Stimulated activated naive CD8-positive, alpha-beta T cell treated with anti-CD3 and anti-CD28 coated beads, Interleukin-15, Interleukin-2, amounts not matched to agents 100 U/mL and 50 U/mL, for 24 hours (primary cell): ENCODE results near the gene CABP2.
"Not testable (repeated sequence)": the region's sequence is repeated elsewhere in the genome, so short reads cannot be mapped to it uniquely, and the experiment has no call there.

Experiments
- ATAC-seq: fragments of 150-1000 bp; cut with Tn5 transposase; one replicate; pipeline ENCODE4 v1.10.0; 2021
- DNase-seq: peaks from one replicate; pipeline ENCODE4 v3.0.0; 2021

Gene CABP2

GRCh38 chr11:67538823-67539505, 15.7 kb upstream of the CABP2 start:
- ATAC-seq, result no peak

GRCh38 chr11:67538306-67538705, 15.1 kb upstream of the CABP2 start:
- ATAC-seq, result no peak

More at GRCh38 chr11:67538823-67539505, 15.7 kb upstream of the CABP2 start:
- no peak for DNase-seq

GRCh38 chr11:67535561-67535960, 12.3 kb upstream of the CABP2 start:
- no peak for ATAC-seq

More at GRCh38 chr11:67538306-67538705, 15.1 kb upstream of the CABP2 start:
- DNase-seq, result no peak

DNA sequence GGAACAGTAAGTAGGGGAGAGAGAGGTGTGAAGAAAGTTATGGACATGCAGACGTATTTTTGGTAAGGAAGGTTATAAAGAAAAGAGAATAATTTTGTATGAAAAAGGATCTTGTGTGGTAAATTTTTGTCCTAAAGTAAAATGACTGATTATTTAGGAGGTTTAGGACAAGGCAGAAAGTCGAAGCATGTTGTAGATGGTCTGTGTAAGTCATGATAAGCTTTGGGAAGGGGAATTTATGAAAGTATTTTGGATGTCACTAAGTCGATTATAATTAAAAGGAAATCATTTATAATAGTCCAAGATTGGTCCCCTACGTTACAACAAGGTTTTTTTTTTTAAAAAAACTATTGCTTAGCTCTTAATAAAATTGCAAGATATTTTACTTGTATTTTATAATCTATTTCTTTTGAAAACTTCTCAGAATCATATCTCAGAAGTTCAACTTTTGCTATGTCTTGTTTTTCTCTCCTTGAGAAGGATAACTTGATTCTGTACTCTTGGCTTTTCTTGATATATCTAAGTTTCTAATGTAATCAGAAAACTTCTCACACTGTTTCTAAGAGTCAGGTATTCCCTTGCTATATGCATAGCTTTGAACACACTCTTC, 10.9 kb upstream of the CABP2 start:
- ATAC-seq (no peak), DNase-seq (no peak)

More at GRCh38 chr11:67535561-67535960, 12.3 kb upstream of the CABP2 start:
- DNase-seq, result no peak

- no peak for ATAC-seq
- no peak for DNase-seq
These were observed 9.6 kb upstream of the CABP2 start for GRCh38 chr11:67532889-67533288.

GRCh38 chr11:67530282-67530592, 7.0 kb upstream of the CABP2 start:
- no peak for DNase-seq
- no peak for ATAC-seq

DNA sequence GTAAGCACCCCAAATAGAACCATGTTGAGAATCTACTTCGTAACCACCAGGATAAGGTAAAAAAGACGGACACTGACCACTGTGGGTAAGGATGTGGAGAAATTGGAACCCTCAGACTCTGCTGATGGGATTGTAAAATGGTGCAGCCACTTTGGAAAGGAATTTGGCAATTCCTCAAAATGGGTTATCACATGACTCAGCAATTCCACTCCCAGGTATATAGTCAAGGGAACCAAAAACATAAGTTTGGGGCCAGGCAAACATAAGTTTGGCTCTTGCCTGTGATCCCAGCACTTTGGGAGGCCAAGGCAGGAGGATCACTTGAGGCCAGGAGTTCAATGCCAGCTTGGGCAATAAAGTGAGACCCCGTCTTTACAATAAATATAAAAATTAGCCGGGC, 5.1 kb upstream of the CABP2 start:
- no peak for ATAC-seq
- DNase-seq, result no peak

GRCh38 chr11:67525275-67525976, 2.2 kb upstream of the CABP2 start:
- no peak for ATAC-seq

GRCh38 chr11:67524480-67524808, 1.2 kb upstream of the CABP2 start:
- no peak for ATAC-seq

More at GRCh38 chr11:67525275-67525976, 2.2 kb upstream of the CABP2 start:
- no peak for DNase-seq

DNA sequence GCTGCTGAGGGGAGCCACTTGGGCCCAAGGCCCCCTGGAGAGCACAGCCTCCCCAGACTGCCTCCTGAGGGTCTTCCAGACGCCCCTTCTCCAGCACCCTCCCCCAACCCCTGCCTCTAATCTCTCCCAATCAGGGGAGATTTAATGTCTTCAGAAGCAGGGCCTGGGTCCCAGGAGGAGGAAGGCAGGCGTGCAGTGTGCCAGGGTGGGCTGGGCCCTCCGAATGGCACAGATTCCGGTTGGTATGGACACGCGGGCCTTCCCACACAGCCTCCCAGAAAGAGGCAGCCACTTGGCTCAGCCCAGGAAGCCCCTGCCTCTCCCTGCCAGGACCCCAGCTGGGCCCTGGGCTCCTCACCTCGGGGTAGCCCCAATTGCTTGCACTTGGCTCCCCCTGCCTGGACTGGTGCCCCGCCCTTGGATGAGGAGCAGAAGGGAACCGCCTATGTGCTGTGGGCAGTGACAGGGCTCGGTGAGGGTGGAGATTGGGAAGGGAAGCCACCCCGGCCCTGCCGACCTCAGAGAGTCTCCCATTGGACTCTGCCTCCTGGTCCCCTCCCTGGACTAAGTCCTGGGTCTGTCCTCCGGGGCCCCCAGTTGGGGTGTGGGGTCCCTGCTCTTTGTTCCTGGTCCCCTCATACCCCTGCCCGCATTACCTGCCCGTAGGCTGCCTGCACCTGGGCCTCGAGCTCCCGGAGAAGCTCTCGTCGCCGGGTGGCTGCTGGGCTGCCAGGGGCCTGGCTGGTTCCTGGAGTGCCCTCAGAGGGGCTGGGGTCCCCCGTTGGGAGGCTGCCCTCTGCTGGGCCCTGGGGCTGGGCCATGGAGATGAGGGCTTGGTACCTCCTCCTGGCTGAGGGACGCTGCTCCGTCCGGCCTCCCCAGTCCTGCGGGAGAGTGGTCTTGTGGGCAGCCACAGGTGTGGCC, 572 bp upstream of the CABP2 start:
- DNase-seq (no peak), ATAC-seq (no peak)

More at GRCh38 chr11:67524480-67524808, 1.2 kb upstream of the CABP2 start:
- no peak for DNase-seq

DNA sequence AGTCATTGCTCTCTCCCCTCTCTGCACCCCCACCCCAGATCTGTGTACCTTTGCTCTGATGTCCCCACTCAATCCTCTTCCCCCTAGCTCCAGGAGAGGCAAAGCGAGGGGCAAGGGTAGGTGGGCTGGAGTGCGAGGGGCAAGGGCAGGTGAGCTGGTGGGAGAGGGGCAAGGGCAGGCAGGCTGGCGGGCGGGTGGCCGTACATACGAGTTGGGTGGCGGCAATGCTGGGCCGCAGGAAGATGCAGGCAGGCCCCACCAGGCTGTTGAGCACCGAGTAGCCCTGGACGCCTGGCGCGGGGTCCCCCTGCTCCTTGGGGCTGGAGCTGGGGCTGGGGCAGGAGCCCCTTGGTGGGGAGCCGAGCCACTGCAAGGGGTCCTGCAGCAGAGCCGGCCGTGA, 908 bp downstream of the CABP2 start:
- DNase-seq (no peak), ATAC-seq (no peak)

DNA sequence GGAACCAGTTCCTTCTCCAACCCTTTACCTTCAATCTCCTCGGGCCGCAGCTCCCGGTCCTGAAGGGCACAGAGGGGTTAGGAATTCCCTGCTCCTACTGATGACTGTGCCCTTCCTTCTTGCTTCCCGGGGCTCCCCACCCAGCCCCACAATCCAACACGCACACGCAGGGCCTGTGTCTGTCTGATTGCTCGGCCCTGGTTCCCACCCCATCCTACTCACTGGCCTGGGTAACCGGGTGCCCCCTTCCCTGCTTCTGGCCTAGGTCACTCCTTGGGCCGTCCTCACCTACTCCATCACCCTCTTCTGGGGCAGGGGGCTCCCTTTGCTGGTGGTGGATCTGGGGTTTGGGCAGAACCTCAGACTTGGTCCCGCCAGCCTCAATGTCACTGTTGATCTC, 1.3 kb downstream of the CABP2 start:
- no peak for ATAC-seq
- DNase-seq, result no peak

DNA sequence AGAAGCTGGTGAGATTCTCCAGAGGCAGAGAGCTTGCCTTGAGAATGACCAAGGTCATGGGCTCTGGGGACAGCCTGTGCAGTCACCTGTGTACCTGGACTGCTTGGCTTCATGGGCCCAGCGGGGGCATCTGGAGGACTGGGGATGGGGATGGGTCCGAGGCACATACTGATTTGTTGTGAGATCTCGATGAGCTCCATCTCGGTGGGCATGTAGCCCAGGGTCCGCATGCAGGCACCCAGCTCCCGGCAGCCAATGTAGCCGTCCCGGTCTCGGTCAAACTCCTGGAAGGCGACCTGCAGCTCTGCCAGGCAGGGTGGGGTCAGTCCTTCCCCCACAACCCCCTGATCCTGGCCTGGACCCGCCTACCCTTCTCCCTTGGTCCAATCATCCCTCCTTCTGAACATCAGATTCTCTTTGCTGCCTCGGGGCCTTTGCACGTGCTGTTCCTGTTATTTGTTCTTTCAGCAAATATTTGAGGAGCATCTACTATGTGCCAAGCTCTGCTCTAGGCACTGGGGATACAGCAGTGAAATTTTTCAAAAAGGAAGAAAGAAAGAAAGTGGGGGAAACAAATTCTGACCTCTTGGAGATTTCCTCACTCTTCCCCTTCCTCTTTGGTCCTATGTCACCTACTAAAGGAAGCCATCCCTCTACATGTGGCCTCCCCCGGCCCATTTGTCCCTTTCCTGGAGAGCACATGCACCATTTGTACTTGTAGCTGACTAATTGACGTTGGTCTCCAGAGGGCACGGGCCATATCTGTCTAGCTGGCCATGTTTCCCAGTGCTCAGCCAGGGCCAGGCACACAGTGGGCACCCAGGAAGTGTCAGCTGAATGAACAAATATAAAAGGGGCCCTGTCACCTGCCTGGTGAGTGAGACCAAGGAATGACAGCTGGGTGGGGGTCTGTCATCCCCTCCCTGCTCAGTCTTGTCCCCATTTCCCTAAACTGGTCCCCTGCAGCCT, 2.1 kb downstream of the CABP2 start:
- ATAC-seq (no peak), DNase-seq (no peak)

GRCh38 chr11:67519726-67520125, 3.5 kb downstream of the CABP2 start:
- ATAC-seq, result no peak
- DNase-seq, result no peak

DNA sequence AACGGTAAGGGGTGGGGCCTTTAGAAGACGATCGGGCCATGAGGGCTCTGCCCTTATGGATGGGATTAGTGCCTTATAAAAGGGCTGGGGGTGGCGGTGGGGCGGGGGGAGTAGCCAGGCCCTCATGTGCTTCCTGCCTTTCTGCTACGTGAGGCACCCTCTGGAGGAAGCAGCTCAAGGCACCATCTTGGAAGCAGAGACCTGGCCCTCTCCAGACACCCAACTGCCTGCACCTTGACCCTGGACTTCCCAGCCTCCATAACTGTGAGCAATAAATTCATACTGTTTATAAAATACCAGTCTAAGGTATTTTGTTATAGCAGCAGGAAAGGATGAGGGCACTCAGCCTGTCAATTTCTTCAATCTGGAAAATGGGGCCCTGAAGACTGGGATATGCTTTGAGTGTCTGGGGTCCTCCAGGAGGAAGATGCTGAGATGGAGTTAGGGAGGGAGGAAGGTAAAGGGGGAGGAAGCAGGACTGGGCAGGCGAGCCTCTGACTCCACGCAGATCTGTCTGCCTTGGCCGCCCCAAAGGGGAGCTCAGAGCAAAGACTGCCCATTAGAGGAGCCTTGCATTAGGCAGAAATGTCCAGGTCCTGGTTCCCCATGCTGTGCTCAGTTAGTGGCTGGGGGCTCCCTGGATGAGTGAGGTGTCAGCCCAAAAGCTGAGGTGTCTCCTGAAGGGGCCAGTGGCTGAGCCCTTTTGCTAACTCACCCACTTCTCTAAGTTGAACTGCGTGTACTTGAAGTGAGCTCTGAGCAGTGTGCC, 5.3 kb downstream of the CABP2 start:
- no peak for ATAC-seq
- DNase-seq, result no peak

- ATAC-seq (no peak), DNase-seq (no peak)
These were observed 6.4 kb downstream of the CABP2 start for GRCh38 chr11:67516806-67517205.

DNA sequence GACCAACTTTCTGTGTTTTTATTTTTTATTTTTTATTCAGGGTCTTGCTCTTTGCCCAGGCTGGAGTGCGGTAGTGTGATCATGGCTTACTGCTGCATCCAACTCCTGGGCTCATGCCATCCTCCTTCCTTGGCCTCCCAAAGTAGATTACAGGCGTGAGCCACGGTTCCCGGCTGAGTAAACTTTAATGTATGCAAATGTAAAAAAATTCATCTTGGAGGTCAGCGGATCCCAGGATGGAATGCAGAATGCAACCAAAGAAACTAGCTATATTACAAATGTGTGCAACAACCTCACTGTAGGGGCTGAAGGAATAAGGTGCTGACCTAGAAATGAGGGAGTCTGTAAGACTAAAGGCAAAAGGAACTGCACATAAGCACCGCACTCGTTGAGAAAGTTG, 9.1 kb downstream of the CABP2 start:
- ATAC-seq (no peak), DNase-seq (no peak)

DNA sequence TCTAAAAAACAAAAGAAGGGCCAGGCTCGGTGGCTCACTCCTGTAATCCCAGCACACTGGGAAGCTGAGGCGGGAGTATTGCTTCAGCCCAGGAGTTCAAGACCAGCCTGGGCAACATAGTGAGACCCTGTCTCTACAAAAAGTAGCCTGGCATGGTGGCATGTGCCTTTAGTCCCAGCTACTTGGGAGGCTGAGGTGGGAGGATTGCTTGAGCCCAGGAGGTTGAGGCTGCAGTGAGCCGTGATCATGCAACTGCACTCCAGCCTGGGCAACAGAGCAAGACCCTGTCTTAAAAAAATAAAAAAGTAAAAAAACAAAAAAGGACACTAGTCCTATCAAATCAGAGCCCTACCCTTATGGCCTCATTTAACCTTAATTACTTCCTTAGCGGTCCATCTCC, 11.7 kb downstream of the CABP2 start:
- not testable (repeated sequence) for DNase-seq

DNA sequence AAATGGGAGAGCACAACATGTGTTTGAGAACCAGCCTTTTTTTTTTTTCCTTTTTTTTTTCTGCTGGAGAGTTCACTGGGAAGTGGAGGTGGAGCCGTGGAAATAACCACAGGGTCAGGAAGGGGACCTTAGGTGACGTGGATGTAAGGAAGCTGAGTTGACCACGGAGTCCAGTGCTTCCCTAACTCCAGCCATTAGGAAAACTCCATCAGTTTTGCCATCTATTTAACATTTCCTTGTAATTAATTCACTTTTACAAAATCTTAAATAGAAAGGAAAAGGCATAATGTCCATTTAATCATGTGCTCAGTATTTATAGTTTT, 13.3 kb downstream of the CABP2 start:
- ATAC-seq (no peak), DNase-seq (no peak)

More for the DNA sequence above, 11.7 kb downstream of the CABP2 start:
- ATAC-seq, result not testable (repeated sequence)

- peak; percentile 100 for DNase-seq
- peak; percentile 11 for ATAC-seq
These were observed 14.6 kb downstream of the CABP2 start for GRCh38 chr11:67508486-67509121.
